Immature natural killer cell (primary cell): Measurements from ENCODE around the gene BEX3. TPM values are rescaled to one million over a fixed set of nuclear protein-coding genes. Genes with fewer than 3 reads are reported as not detected.
"Not testable (repeated sequence)": the region's sequence is repeated elsewhere in the genome, so short reads cannot be mapped to it uniquely, and the experiment has no call there.

Experiments
- DNase-seq, 3 donors: peaks; one replicate each; pipeline ENCODE4 v3.0.0; 2022; ENCODE audit warnings: mixed read lengths in 1 of 3
- H3K27ac Mint-ChIP-seq, 6 donors: one replicate each; pipeline ENCODE4 v1.8.0; 2020; ENCODE audit warnings: mixed read lengths in 6 of 6, mild to moderate bottlenecking in 5 of 6, inconsistent platforms in 4 of 6, moderate library complexity in 3 of 6
- H3K27me3 Mint-ChIP-seq, 3 donors: one replicate each; pipeline ENCODE4 v1.8.0; 2020 to 2021; ENCODE audit warnings: low read depth in 3 of 3, mild to moderate bottlenecking in 3 of 3, mixed read lengths in 3 of 3, moderate library complexity in 3 of 3, inconsistent platforms in 1 of 3
- H3K36me3 Mint-ChIP-seq, 3 donors: one replicate each; pipeline ENCODE4 v1.8.0; 2020; ENCODE audit warnings: mixed read lengths in 3 of 3, inconsistent platforms in 2 of 3, mild to moderate bottlenecking in 2 of 3
- H3K4me1 Mint-ChIP-seq, 2 donors: one replicate each; pipeline ENCODE4 v1.8.0; 2020; ENCODE audit warnings: inconsistent platforms in 2 of 2, mild to moderate bottlenecking in 2 of 2, mixed read lengths in 2 of 2, moderate library complexity in 1 of 2
- H3K4me3 Mint-ChIP-seq, 5 donors: one replicate each; pipeline ENCODE4 v1.8.0; 2020; ENCODE audit warnings: mild to moderate bottlenecking in 5 of 5, mixed read lengths in 5 of 5, inconsistent platforms in 3 of 5, moderate library complexity in 3 of 5
- H3K9me3 Mint-ChIP-seq, 6 donors: one replicate each; pipeline ENCODE4 v1.8.0; 2020; ENCODE audit warnings: mild to moderate bottlenecking in 6 of 6, mixed read lengths in 6 of 6, inconsistent platforms in 4 of 6, moderate library complexity in 3 of 6
- polyA plus RNA-seq, 3 donors: library from polyadenylated mRNA; unstranded; fragments of 300-500 nt; fragmentation: Illumina TruSeq; gene quantifications; one replicate each; pipeline ENCODE4 v1.2.3, GENCODE V29; 2021

The BEX3 gene
- polyA plus RNA-seq, 3 donors from 2014 or later: 8.1 to 9.8 (median 9.7) TPM

- no peak overlapping the region for H3K27ac Mint-ChIP-seq
- no peaks in the 10 kb centered on the region for H3K4me1 Mint-ChIP-seq
- no peaks in the 10 kb centered on the region for H3K9me3 Mint-ChIP-seq
- no peak overlapping the region for H3K4me3 Mint-ChIP-seq
- H3K27me3 Mint-ChIP-seq: peaks cover 0 to under 1% (median 0%) of the 10 kb centered on the region in 3 donors
- no peaks in the 10 kb centered on the region for H3K36me3 Mint-ChIP-seq
- no peak for DNase-seq
These were observed 20.3 kb downstream of the BEX3 start for GRCh38 chrX:103396660-103397059.

GRCh38 chrX:103397707-103398106 lies 21.4 kb downstream of the BEX3 start:
- H3K4me3 Mint-ChIP-seq: no peak overlapping the region
- H3K36me3 Mint-ChIP-seq: no peaks in the 10 kb centered on the region
- H3K4me1 Mint-ChIP-seq: no peaks in the 10 kb centered on the region
- no peaks in the 10 kb centered on the region for H3K9me3 Mint-ChIP-seq
- H3K27me3 Mint-ChIP-seq: peaks cover 0 to 7% (median 0%) of the 10 kb centered on the region in 3 donors
- H3K27ac Mint-ChIP-seq: no peak overlapping the region
- DNase-seq: no peak

GRCh38 chrX:103398421-103398864 lies 22.1 kb downstream of the BEX3 start:
- peaks cover 0 to 10% (median 0%) of the 10 kb centered on the region in 3 donors for H3K27me3 Mint-ChIP-seq

GRCh38 chrX:103399744-103400143 lies 23.4 kb downstream of the BEX3 start:
- Mint-ChIP-seq H3K27ac (no peak overlapping the region), H3K36me3 (no peaks in the 10 kb centered on the region), H3K4me1 (peaks cover 6 to 7% of the 10 kb centered on the region in 2 donors), H3K4me3 (no peak overlapping the region), H3K27me3 (peaks cover 0 to 13% (median 0%) of the 10 kb centered on the region in 3 donors), H3K9me3 (no peaks in the 10 kb centered on the region)
- no peak for DNase-seq

More at GRCh38 chrX:103398421-103398864, 22.1 kb downstream of the BEX3 start:
- no peak for DNase-seq
- Mint-ChIP-seq H3K27ac (no peak overlapping the region), H3K4me1 (no peaks in the 10 kb centered on the region), H3K9me3 (no peaks in the 10 kb centered on the region), H3K4me3 (no peak overlapping the region), H3K36me3 (no peaks in the 10 kb centered on the region)

- H3K9me3 Mint-ChIP-seq: no peaks in the 10 kb centered on the region
- no peak for DNase-seq
- H3K27me3 Mint-ChIP-seq: peaks cover 0 to 18% (median 2%) of the 10 kb centered on the region in 3 donors
- no peaks in the 10 kb centered on the region for H3K36me3 Mint-ChIP-seq
- H3K27ac Mint-ChIP-seq: no peak overlapping the region
- no peak overlapping the region for H3K4me3 Mint-ChIP-seq
- peaks cover 9 to 10% of the 10 kb centered on the region in 2 donors for H3K4me1 Mint-ChIP-seq
These were observed 24.6 kb downstream of the BEX3 start for GRCh38 chrX:103400931-103401330.

GRCh38 chrX:103404231-103405008 lies 28.1 kb downstream of the BEX3 start:
- peak overlapping the region in 4 of 6 donors; percentile 40 to 84 (median 69) for H3K27ac Mint-ChIP-seq
- peak; percentile 48 to 59 (median 58) for DNase-seq
- H3K9me3 Mint-ChIP-seq: no peaks in the 10 kb centered on the region
- peaks cover 9 to 10% of the 10 kb centered on the region in 2 donors for H3K4me1 Mint-ChIP-seq
- no peaks in the 10 kb centered on the region for H3K36me3 Mint-ChIP-seq
- H3K27me3 Mint-ChIP-seq: peaks cover 0 to 18% (median 2%) of the 10 kb centered on the region in 3 donors
- peak overlapping the region; percentile 76 to 85 (median 80) for H3K4me3 Mint-ChIP-seq

- peaks cover 9 to 10% of the 10 kb centered on the region in 2 donors for H3K4me1 Mint-ChIP-seq
- no peaks in the 10 kb centered on the region for H3K9me3 Mint-ChIP-seq
- peak overlapping the region in 3 of 6 donors; percentile 40 to 84 (median 58) for H3K27ac Mint-ChIP-seq
- DNase-seq: no peak
- H3K27me3 Mint-ChIP-seq: peaks cover 0 to 18% (median 2%) of the 10 kb centered on the region in 3 donors
- H3K4me3 Mint-ChIP-seq: peak overlapping the region; percentile 76 to 85 (median 80)
- H3K36me3 Mint-ChIP-seq: no peaks in the 10 kb centered on the region
These were observed 28.6 kb downstream of the BEX3 start for GRCh38 chrX:103405009-103405333.

GRCh38 chrX:103406256-103406655 lies 29.9 kb downstream of the BEX3 start:
- H3K4me3 Mint-ChIP-seq: no peak overlapping the region
- peaks cover 0 to 2% (median 0%) of the 10 kb centered on the region in 6 donors for H3K9me3 Mint-ChIP-seq
- H3K36me3 Mint-ChIP-seq: no peaks in the 10 kb centered on the region
- DNase-seq: no peak
- peaks cover 9 to 10% of the 10 kb centered on the region in 2 donors for H3K4me1 Mint-ChIP-seq
- peaks cover 0 to 21% (median 2%) of the 10 kb centered on the region in 3 donors for H3K27me3 Mint-ChIP-seq
- no peak overlapping the region for H3K27ac Mint-ChIP-seq

- no peak for DNase-seq
- Mint-ChIP-seq H3K4me1 (peaks cover 9 to 10% of the 10 kb centered on the region in 2 donors), H3K4me3 (no peak overlapping the region), H3K27ac (no peak overlapping the region), H3K9me3 (peaks cover 0 to 2% (median 0%) of the 10 kb centered on the region in 6 donors), H3K36me3 (no peaks in the 10 kb centered on the region), H3K27me3 (peaks cover 0 to 17% (median 3%) of the 10 kb centered on the region in 3 donors)
These were observed 31.4 kb downstream of the BEX3 start for GRCh38 chrX:103407776-103408175.

- DNase-seq, H3K27ac Mint-ChIP-seq, H3K4me1 Mint-ChIP-seq, H3K27me3 Mint-ChIP-seq, H3K9me3 Mint-ChIP-seq, H3K4me3 Mint-ChIP-seq, H3K36me3 Mint-ChIP-seq: not testable (repeated sequence)
These were observed 35.4 kb downstream of the BEX3 start for GRCh38 chrX:103411721-103412120.

- Mint-ChIP-seq H3K4me1 (no peaks in the 10 kb centered on the region), H3K4me3 (no peak overlapping the region), H3K9me3 (peaks cover 0 to 2% (median 0%) of the 10 kb centered on the region in 6 donors), H3K27me3 (peaks cover 0 to 10% (median 1%) of the 10 kb centered on the region in 3 donors), H3K27ac (no peak overlapping the region), H3K36me3 (no peaks in the 10 kb centered on the region)
- no peak for DNase-seq
These were observed 37.5 kb downstream of the BEX3 start for GRCh38 chrX:103413705-103414387.

- DNase-seq: no peak
- Mint-ChIP-seq H3K4me3 (no peak overlapping the region), H3K36me3 (no peaks in the 10 kb centered on the region), H3K9me3 (peaks cover 0 to 2% (median 0%) of the 10 kb centered on the region in 6 donors), H3K4me1 (no peaks in the 10 kb centered on the region), H3K27ac (no peak overlapping the region), H3K27me3 (peaks cover 0 to 10% (median 1%) of the 10 kb centered on the region in 3 donors)
These were observed 38.2 kb downstream of the BEX3 start for GRCh38 chrX:103414561-103414960.

- Mint-ChIP-seq H3K9me3 (peaks cover 0 to 2% (median 0%) of the 10 kb centered on the region in 6 donors), H3K4me1 (no peaks in the 10 kb centered on the region), H3K36me3 (no peaks in the 10 kb centered on the region), H3K4me3 (no peak overlapping the region), H3K27ac (no peak overlapping the region), H3K27me3 (peaks cover 0 to 10% (median 1%) of the 10 kb centered on the region in 3 donors)
- no peak for DNase-seq
These were observed 38.7 kb downstream of the BEX3 start for GRCh38 chrX:103415068-103415467.

- DNase-seq: no peak
- H3K36me3 Mint-ChIP-seq: no peaks in the 10 kb centered on the region
These were observed 39.2 kb downstream of the BEX3 start for GRCh38 chrX:103415528-103415927.

More at GRCh38 chrX:103415528-103415927, 39.2 kb downstream of the BEX3 start:
- H3K4me3 Mint-ChIP-seq: no peak overlapping the region
- H3K4me1 Mint-ChIP-seq: no peaks in the 10 kb centered on the region
- peaks cover 0 to 8% (median 1%) of the 10 kb centered on the region in 3 donors for H3K27me3 Mint-ChIP-seq
- H3K9me3 Mint-ChIP-seq: no peaks in the 10 kb centered on the region
- no peak overlapping the region for H3K27ac Mint-ChIP-seq
